NCI-H187 (cell line): Measurements from ENCODE around the gene NTN1.

Experiments
- DNase-seq, 2 experiments: peaks; one replicate each; lab custom pipeline; 2025; lab: John Stamatoyannopoulos, UW

Gene NTN1

GRCh38 chr17:9232591-9233270 is 211.4 kb downstream of the NTN1 start:
- no peak for DNase-seq

GRCh38 chr17:9233271-9233599 is 211.9 kb downstream of the NTN1 start:
- DNase-seq: no peak

- DNase-seq: no peak
Measured at GRCh38 chr17:9233761-9234160, 212.5 kb downstream of the NTN1 start.

- DNase-seq: no peak
Measured at GRCh38 chr17:9234389-9234945, 213.2 kb downstream of the NTN1 start.

GRCh38 chr17:9235346-9235745 is 214.0 kb downstream of the NTN1 start:
- no peak for DNase-seq

- DNase-seq: no peak
Measured at GRCh38 chr17:9236286-9237052, 215.2 kb downstream of the NTN1 start.

- no peak for DNase-seq
Measured at GRCh38 chr17:9237053-9237410, 215.7 kb downstream of the NTN1 start.

- DNase-seq: no peak
Measured at GRCh38 chr17:9237661-9238301, 216.5 kb downstream of the NTN1 start.

GRCh38 chr17:9238340-9239245 is 217.3 kb downstream of the NTN1 start:
- no peak for DNase-seq

GRCh38 chr17:9239246-9239792 is 218.0 kb downstream of the NTN1 start:
- DNase-seq: no peak

GRCh38 chr17:9239793-9240658 is 218.7 kb downstream of the NTN1 start:
- no peak for DNase-seq

GRCh38 chr17:9240659-9241370 is 219.5 kb downstream of the NTN1 start:
- DNase-seq: no peak

GRCh38 chr17:9241371-9241712 is 220.0 kb downstream of the NTN1 start:
- DNase-seq: no peak

GRCh38 chr17:9241774-9242496 is 220.6 kb downstream of the NTN1 start:
- DNase-seq: no peak

GRCh38 chr17:9242497-9242881 is 221.2 kb downstream of the NTN1 start:
- no peak for DNase-seq

- no peak for DNase-seq
Measured at GRCh38 chr17:9242983-9243382, 221.7 kb downstream of the NTN1 start.

GRCh38 chr17:9244066-9245052 is 223.0 kb downstream of the NTN1 start:
- DNase-seq: no peak

- DNase-seq: no peak
Measured at GRCh38 chr17:9247401-9247938, 226.2 kb downstream of the NTN1 start.
